Right lung (tissue), 5 donors: ENCODE measurements around the gene MUL1. TPM values are rescaled to one million over a fixed set of nuclear protein-coding genes. Genes with fewer than 3 reads are reported as not detected.
"Not testable (repeated sequence)": the region's sequence is repeated elsewhere in the genome, so short reads cannot be mapped to it uniquely, and the experiment has no call there.

ENCODE experiments used
- DNase-seq, 2 donors: peaks; one replicate each; pipeline ENCODE4 v3.0.0-alpha.2; 2013
- polyA plus RNA-seq, 5 donors: library from polyadenylated mRNA; unstranded; fragments of 120-200 nt; gene quantifications; one replicate each; pipeline versions ENCODE4 v1.2.1 to v1.2.3, GENCODE V29; 2013; ENCODE audit warnings: inconsistent platforms in 1 of 5, low replicate concordance in 1 of 5; ENCODE audit not compliant: insufficient read length in 5 of 5, insufficient read depth in 1 of 5

MUL1 gene
- polyA plus RNA-seq, 5 donors = 20.5 to 26.8 (median 23.4) TPM

DNA sequence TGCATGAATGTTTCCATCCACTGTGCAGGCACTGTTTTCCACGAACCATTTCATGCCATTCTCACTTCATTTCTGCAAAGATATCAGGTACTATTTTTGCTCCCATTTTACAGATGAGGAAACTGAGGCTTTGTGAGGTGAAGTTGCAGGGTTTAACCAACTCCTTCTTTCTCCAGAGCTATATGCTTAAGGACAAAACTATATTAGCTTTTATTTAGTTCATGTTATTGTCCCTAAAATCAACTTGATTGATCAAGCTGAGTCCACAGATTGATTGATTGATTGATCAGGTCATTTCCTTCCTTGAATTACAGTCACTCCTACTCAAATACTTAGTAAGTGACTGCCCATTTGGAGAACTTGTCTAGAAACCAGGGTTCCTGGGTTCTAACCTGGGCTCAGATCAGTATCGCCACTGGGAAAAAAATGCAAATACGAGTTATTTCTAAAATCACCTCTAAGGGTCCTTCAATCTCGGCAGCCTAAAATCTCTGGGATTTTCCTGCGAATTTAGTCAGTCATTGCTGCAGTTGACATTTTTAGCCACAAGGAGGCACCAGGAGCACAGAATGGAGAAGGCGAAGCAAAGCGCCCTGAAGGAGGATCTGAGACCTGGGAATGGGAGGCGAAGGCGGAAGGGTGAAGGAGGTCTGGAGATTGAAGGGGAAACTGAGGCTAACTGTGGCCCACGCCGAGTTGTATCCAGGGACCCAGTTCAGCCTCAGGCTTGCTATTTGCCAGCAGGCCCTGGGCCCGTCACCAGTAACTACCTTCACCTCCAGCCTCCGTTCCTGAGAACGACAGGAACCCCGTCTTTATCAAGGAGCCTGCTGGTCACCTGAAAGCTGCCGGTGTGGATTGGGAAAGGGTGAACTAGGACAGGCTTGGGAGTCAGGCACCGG is 14.3 kb upstream of the MUL1 start:
- peak; percentile 59 to 73 for DNase-seq

- DNase-seq = not testable (repeated sequence)
Measured at GRCh38 chr1:20519609-20520262, 11.8 kb upstream of the MUL1 start.

- DNase-seq = no peak
Measured at GRCh38 chr1:20511518-20512428, 3.8 kb upstream of the MUL1 start.

DNA sequence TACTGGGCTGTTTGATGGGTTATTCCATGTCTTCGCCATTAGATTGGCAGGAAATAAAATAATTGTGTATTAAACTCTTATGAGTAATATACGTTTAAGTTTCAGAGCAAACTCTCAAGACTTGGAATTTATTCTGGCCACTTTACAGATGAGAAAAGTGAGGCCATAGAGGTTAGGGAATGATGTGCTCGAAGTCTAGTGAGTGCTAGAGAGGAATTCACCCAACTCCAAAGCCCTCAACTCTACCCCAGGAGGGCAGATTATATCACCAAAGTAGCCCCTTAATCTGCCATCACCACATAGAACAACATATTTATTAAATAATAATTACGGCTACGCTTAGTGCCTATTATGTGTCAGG is 440 bp upstream of the MUL1 start:
- DNase-seq = no peak

- DNase-seq = no peak
Measured at GRCh38 chr1:20507248-20507563, 745 bp downstream of the MUL1 start.

DNA sequence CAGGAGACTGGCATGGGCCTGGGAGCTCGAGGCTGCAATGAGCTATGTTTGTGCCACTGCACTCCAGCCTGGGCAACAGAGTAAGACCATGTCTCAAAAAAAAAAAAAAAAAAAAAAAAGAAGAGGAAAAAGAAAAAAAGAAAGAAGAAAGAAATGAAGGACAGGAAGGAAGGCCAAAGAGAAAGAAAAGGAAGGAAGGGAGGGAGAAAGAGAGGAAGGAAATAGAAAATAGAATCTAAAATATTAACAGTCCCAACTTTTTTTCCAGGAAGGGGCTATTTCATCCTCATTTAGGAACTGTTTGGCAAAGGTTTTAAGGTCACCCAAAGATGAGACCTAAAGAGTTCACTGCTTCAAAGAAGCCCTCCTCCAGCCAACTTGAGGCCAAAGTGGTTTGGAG is 2.5 kb downstream of the MUL1 start:
- DNase-seq = no peak

DNA sequence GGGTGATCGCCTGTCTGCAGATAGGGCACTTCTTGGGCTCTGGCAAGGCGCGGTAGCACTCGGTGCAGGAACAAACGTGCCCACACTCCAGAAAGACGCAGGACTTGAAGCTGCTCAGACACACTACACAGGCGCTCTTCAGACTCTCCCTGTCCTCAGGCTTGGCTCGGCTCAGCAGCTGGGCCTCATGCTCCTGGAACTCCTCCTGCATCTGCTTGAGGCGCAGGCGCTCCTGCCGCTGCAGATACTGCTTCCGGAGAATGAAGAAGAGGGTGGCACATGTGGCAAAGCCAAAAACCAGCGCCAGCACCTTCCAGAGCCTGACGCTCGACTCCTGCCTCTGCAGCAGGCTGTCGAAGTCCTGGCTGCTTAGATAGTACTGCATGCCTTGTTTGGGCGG is 7.2 kb downstream of the MUL1 start:
- DNase-seq = no peak

- DNase-seq = no peak
Measured at GRCh38 chr1:20499718-20500117, 8.2 kb downstream of the MUL1 start.

DNA sequence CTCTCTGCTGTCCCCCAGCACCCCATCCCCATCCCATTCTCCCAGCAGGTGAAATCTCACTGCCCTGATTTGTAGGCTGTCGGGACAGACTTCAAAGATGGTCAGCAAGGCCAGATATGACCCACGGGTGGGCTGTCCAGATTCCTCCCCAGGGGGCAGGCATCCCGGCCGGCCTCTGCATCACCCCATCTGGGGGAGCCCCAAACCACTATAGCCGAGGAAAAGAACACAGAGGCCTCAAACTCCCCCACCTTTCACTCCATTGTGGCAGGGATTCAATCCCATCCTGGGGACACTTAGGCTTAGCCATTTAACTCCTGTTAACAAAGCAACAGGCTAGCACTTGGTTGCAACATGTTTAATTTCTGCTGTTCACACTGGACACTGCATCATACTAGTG is 8.8 kb downstream of the MUL1 start:
- DNase-seq = no peak

DNA sequence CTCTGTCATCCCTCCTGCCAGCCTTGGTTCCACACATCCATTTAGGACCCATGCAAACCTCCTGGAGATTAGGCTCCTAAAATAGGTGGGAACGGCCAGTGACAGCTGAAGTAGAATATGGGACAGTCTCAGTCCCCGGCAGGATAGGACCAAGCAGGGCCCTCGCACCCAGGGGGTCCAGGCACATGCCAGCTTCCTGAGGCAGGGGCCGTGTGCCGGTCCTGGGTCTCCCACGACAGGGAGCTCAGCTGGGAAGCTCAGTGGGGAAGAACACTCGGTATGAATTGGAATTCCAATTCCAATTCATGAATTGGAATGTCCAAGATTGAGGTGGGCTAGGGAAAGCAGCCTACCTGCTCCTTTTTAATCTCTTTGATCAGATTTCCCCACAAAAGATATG is 9.8 kb downstream of the MUL1 start:
- no peak for DNase-seq

GRCh38 chr1:20497506-20497905 is 10.4 kb downstream of the MUL1 start:
- DNase-seq = no peak

DNA sequence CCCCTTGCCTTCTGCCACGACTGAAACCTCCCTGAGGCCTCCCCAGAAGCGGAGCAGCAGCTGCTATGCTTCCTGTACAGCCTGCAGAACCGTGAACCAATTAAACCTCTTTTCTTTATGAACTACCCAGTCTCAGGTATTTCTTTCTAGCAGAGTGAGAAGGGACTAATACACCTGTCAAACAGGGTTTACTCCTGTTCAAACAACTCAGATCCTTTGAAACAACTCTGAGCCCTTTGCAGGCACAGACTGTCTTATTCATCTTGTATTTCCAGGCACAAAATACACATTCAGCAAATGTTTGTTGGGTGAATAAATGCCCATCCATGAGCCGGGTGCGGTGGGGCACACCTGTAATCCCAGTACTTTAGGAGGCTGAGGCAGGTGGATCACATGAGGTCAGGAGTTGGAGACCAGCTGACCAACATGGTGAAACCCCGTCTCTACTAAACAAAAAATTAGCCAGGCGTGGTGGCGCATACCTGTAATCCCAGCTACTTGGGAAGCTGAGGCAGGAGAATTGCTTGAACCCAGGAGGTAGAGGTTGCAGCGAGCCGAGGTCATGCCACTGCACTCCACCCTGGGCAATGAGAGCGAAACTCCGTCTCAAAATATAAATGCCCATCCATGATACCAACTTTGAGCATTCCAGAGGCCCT is 11.1 kb downstream of the MUL1 start:
- not testable (repeated sequence) for DNase-seq

DNA sequence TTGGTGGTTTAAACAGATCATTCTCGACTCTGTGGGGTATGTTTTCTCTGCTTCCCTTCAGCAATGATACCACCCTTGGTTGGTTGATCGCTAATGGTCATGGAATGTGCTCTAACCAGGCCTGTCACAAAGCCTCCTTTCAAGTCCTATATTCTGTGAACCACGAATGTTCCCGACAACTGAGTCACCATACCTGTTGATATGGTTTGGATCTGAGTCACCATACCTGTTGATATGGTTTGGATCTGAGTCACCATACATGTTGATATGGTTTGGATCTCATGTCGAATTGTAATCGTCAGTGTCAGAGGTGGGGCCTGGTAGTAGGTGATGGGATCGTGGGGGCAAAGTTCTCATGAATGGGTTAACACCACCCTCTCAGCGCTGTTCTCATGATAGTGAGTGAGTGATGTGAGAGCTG is 11.7 kb downstream of the MUL1 start:
- no peak for DNase-seq

DNA sequence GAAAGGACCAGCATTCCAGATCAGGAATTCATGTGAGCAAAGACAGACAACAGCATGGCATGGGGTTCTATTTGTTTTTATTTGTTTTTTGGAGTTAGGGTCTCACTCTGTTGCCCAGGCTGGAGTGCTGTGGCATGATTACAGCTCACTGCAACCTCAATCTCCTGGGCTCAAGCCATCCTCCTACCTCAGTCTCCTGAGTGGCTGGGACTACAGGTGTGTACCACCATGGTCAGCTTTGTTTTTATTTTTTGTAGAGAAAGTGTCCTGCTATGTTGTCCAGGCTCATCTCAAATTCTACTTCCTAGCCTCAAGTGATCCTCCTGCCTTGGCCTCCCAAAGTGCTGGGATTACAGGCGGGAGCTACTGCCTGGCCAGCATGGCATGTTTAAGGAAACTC is 12.3 kb downstream of the MUL1 start:
- no peak for DNase-seq

GRCh38 chr1:20494609-20495311 is 13.2 kb downstream of the MUL1 start:
- DNase-seq = no peak

DNA sequence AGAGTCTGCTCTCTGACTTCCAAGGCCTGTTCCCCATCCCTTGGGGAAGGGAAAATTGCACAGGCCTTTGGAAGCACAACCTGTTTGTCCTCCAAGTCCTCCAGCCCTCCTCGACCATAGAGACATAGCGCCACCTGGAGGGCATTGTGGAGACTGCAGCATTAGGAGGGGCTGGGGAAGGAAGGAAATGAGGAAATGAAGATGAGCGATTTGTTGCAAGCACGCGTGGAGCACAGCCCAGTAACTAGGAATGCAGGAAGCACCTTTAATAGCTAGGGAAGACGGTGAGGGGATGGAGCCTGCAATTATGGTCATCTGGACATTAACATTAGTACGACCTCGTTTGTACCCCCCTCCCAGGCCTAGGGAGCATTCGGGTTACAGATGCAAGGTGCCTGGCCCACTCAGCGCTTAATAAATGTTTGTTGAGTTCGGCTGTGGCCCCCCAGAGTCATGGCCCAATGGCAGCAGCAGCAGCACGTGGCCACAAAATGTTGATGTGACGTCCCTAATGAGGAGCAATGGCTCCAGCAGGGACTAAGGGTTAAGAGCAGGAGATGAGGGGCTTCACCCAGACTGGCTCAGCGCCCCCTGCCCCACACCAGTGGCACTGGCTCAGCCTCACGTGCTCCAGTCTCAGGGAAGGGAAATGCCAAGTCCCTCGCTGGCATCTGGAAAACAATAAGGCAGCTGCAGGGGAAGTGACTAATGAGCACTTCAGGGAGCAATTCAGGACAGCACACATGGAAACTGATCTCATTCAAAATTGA is 13.9 kb downstream of the MUL1 start:
- DNase-seq = peak; percentile 73 to 83

GRCh38 chr1:20493309-20493708 is 14.6 kb downstream of the MUL1 start:
- DNase-seq = no peak

GRCh38 chr1:20492751-20493150 is 15.2 kb downstream of the MUL1 start:
- DNase-seq = no peak

DNA sequence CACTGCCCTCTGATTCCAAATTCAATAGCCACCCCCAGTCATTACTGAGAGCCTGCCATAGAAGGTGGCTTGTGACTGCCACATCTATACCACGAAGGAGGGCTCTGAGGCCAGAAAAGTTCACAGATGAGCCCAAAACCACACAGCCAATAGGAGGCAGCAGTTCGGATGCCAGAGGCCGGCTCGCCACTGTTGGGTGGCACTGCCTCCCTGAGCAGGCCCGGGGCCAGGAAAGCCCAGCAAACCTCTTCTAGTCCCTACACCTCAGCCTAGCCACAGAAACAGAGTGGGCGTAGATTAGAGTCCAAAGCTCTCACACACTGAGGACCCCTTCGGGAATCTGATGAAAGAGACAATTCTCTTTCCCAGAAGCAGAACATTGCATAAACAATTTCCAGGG is 16.1 kb downstream of the MUL1 start:
- DNase-seq = no peak

GRCh38 chr1:20491178-20491577 is 16.8 kb downstream of the MUL1 start:
- no peak for DNase-seq

GRCh38 chr1:20487236-20487590 is 20.7 kb downstream of the MUL1 start:
- DNase-seq = no peak
